ENCODE results near the gene IGSF21. TPM values are rescaled to one million over a fixed set of nuclear protein-coding genes. Genes with fewer than 3 reads are reported as not detected.
A peak's percentile ranks its signal among the peaks of the same experiment; 100 is the strongest.

Gene IGSF21
- total and polyA plus RNA-seq, 2 of the 8 experiments (the other 6 are each of a cell fraction or from before 2014, with no cell fraction given), result 22.5 to 28.5 TPM

DNA sequence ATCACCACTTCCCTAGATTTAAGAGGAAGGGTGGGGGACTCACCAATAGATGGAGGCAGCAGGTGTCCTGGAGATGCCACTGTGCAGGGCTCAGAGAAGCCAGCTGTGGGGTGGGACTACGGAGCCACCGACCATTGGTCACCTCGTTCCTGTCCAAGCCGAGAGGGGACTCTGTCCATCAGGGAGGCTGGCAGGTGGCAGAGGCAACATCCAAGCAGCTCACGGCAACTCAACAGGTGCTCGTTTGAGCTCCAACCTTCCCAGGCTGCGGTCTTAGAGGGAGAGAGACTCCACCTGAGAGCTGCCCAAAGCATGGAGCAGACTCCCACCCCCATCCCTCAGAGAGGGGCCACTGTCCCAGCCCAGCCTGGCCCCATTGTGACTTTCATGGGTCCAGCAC, 71.4 kb downstream of the IGSF21 start:
- Histone ChIP-seq H3K4me1 (replicated peaks in 1 of 4; ENCODE audit: control insufficient read depth in 3 of 4, insufficient read depth in 4 of 4, low read length in 3 of 4) (peaks cover 13 to 28% (median 18%) of the 10 kb centered on the region in 4 experiments), H3K36me3 (ENCODE audit: control insufficient read depth in 2 of 4, insufficient read depth in 4 of 4, low read length in 3 of 4) (no peaks in the 10 kb centered on the region), H3K79me2 (ENCODE audit: control insufficient read depth in 1 of 2, insufficient read depth in 2 of 2, low read length in 2 of 2) (no peaks in the 10 kb centered on the region), H3K56ac (replicated peaks; ENCODE audit: insufficient read length, low read depth, low read length) (no peak overlapping the region), H3K23ac (ENCODE audit: insufficient read length) (no peak overlapping the region), H3K4me2 (ENCODE audit: insufficient read depth in 1 of 2, low read depth in 2 of 2, low read length in 2 of 2) (no peak overlapping the region), H3K18ac (ENCODE audit: extremely low read depth, low read length) (no peak overlapping the region), H4K20me1 (replicated peaks in 1 of 2; ENCODE audit: control insufficient read depth in 1 of 2, insufficient read depth in 2 of 2, low read length in 2 of 2) (no peaks in the 10 kb centered on the region), H3K4me3 (ENCODE audit: extremely low read depth in 1 of 4, insufficient read depth in 2 of 4, low read depth in 3 of 4, low read length in 4 of 4) (no peak overlapping the region), H3K9ac (replicated peaks in 1 of 4; ENCODE audit: extremely low read depth in 1 of 4, low read depth in 3 of 4, low read length in 3 of 4) (no peak overlapping the region), H3K23me2 (ENCODE audit: low read depth, low read length) (peaks cover 2% of the 10 kb centered on the region), H2BK20ac (ENCODE audit: low read length) (no peak overlapping the region), H4K5ac (ENCODE audit: insufficient read length, low read depth, low read length) (no peak overlapping the region), H2BK120ac (replicated peaks; ENCODE audit: low read depth, low read length) (no peak overlapping the region), H3K27ac (ENCODE audit: low read depth, low read length) (no peak overlapping the region), H2BK15ac (ENCODE audit: low read length) (no peak overlapping the region), H4K91ac (replicated peaks; ENCODE audit: insufficient read length, low read length) (no peak overlapping the region), H3K4ac (replicated peaks; ENCODE audit: insufficient read length, low read depth, low read length) (no peak overlapping the region), H2AFZ (ENCODE audit: low read length) (no peak overlapping the region), H3K27me3 (replicated peaks in 1 of 4; ENCODE audit: control insufficient read depth in 3 of 4, extremely low read depth in 1 of 4, insufficient read depth in 3 of 4, low read length in 3 of 4) (no peaks in the 10 kb centered on the region), H2AK5ac (ENCODE audit: low read depth, low read length) (no peak overlapping the region), H3K14ac (ENCODE audit: insufficient read length) (no peak overlapping the region), H3K9me3 (ENCODE audit: insufficient read depth in 2 of 2, low read depth in 1 of 2, low read length in 1 of 2) (no peaks in the 10 kb centered on the region), H2BK12ac (ENCODE audit: low read depth, low read length) (peak overlapping the region; percentile 39; the same call in 1 of the 2 replicates), H2BK5ac (ENCODE audit: low read depth, low read length) (no peak overlapping the region), H4K8ac (ENCODE audit: extremely low read depth, insufficient read depth, low read length) (no peak overlapping the region), H3K79me1 (ENCODE audit: low read depth, low read length) (no peaks in the 10 kb centered on the region)
- no peak for FAIRE-seq
- POLR2A ChIA-PET (ENCODE audit: partially characterized antibody), result no interaction called here
- no peak for DNase-seq (ENCODE audit: low read depth in 1 of 2, low spot score in 2 of 2)
- WGBS, 2 experiments (ENCODE audit: extremely low coverage in 1 of 2, insufficient coverage in 1 of 2, insufficient read length in 1 of 2, insufficient replicate concordance in 2 of 2, low coverage in 1 of 2, low lambda C conversion rate in 2 of 2, missing lambda C conversion rate in 1 of 2), result 81% methylated on average over 7 of the region's 7 CpGs; no CpG with 5 or more reads in 1 of the 2 experiments
- CTCF ChIA-PET (ENCODE audit: partially characterized antibody), result interaction anchor here (0.6 to 1.3 kb wide), 3 partner anchors 17 to 270 kb away, joined by 3 read pairs; no protein-coding TSS in a partner anchor
- TF ChIP-seq EZH2 (IDR thresholded peaks at IDR 0.05; ENCODE audit: low read depth, low read length, severe bottlenecking) (no peak), CREB1 (IDR thresholded peaks at IDR 0.05) (no peak), TEAD4 (IDR thresholded peaks at IDR 0.05; ENCODE audit: low read depth, low read length) (no peak), TAF7 (optimal IDR thresholded peaks at IDR 0.05; ENCODE audit: borderline replicate concordance, low read depth, low read length) (no peak), RBBP5 (IDR thresholded peaks at IDR 0.05; ENCODE audit: borderline replicate concordance, low read depth, low read length) (no peak), RNF2 (IDR thresholded peaks at IDR 0.05; ENCODE audit: borderline replicate concordance, low read depth, low read length, missing control alignments, poor library complexity, severe bottlenecking) (no peak), RFX5 (IDR thresholded peaks at IDR 0.05; ENCODE audit: borderline replicate concordance, low read depth, low read length) (no peak), HDAC2 (IDR thresholded peaks at IDR 0.05; ENCODE audit: borderline replicate concordance in 1 of 2, low read depth in 2 of 2, low read length in 2 of 2) (no peak), HDAC6 (IDR thresholded peaks at IDR 0.05; ENCODE audit: low read depth, low read length) (no peak), MAFK (IDR thresholded peaks at IDR 0.05; ENCODE audit: low read depth, low read length) (no peak), SIX5 (IDR thresholded peaks at IDR 0.05; ENCODE audit: low read depth, low read length) (no peak), EGR1 (IDR thresholded peaks at IDR 0.05; ENCODE audit: borderline replicate concordance, low read depth, low read length) (no peak), SUZ12 (IDR thresholded peaks at IDR 0.05; ENCODE audit: low read length) (no peak)
